ENCODE measurements around the gene TRABD2B. TPM values are rescaled to one million over a fixed set of nuclear protein-coding genes. Genes with fewer than 3 reads are reported as not detected.

TRABD2B gene
- polyA plus RNA-seq, 2 donors = 0.24 to 0.34 TPM

GRCh38 chr1:47870946-47871676, 126.1 kb downstream of the TRABD2B start:
- 82 to 85% methylated on average over 8 of the region's 8 CpGs for WGBS, 2 donors
- Histone ChIP-seq H3K27me3 (ENCODE audit: control insufficient read depth in 1 of 2, insufficient read depth in 2 of 2, low read length in 2 of 2) (no peaks in the 10 kb centered on the region), H3K36me3 (ENCODE audit: control insufficient read depth in 2 of 2, insufficient read depth in 2 of 2, low read length in 1 of 2) (no peaks in the 10 kb centered on the region), H3K4me1 (ENCODE audit: control insufficient read depth in 2 of 2, insufficient read depth in 2 of 2, low read length in 1 of 2) (peaks cover 0 to 2% of the 10 kb centered on the region in 2 donors), H3K27ac (ENCODE audit: low read depth in 2 of 2, low read length in 1 of 2) (no peak overlapping the region), H3K9me3 (ENCODE audit: control insufficient read depth in 2 of 2, insufficient read depth in 1 of 2, low read depth in 1 of 2, low read length in 1 of 2) (no peaks in the 10 kb centered on the region), H3K4me3 (ENCODE audit: low read depth in 1 of 2, low read length in 2 of 2) (no peak overlapping the region)

DNA sequence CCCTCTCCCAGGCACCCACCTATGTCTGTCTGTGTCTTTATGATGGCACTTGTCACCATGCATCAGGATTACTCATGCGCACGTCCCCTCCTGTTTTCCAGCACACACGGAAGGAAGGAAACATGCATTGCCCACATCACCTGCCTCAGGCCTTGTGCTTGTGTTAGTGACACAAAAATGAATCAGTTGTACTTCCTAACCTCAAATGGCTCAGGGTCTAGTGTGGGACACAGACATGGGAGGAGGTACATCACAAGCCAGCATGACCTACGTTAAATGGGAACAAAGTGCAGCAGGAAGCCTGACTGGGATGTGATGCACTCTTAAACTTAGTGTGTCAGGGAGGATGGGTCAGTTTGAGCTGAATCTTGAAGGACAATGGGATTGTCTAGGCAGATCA, 126.7 kb downstream of the TRABD2B start:
- Histone ChIP-seq H3K9me3 (ENCODE audit: control insufficient read depth in 2 of 2, insufficient read depth in 1 of 2, low read depth in 1 of 2, low read length in 1 of 2) (no peaks in the 10 kb centered on the region), H3K27me3 (ENCODE audit: control insufficient read depth in 1 of 2, insufficient read depth in 2 of 2, low read length in 2 of 2) (no peaks in the 10 kb centered on the region), H3K4me3 (ENCODE audit: low read depth in 1 of 2, low read length in 2 of 2) (no peak overlapping the region), H3K4me1 (ENCODE audit: control insufficient read depth in 2 of 2, insufficient read depth in 2 of 2, low read length in 1 of 2) (peaks cover 0 to 2% of the 10 kb centered on the region in 2 donors), H3K27ac (ENCODE audit: low read depth in 2 of 2, low read length in 1 of 2) (no peak overlapping the region), H3K36me3 (ENCODE audit: control insufficient read depth in 2 of 2, insufficient read depth in 2 of 2, low read length in 1 of 2) (no peaks in the 10 kb centered on the region)
- WGBS, 2 donors = 89 to 90% methylated on average over 4 of the region's 4 CpGs

- WGBS, 2 donors = 82 to 95% methylated on average over 5 of the region's 5 CpGs
- no peak overlapping the region for H3K27ac ChIP-seq (ENCODE audit: low read depth in 2 of 2, low read length in 1 of 2)
- no peak overlapping the region for H3K4me3 ChIP-seq (ENCODE audit: low read depth in 1 of 2, low read length in 2 of 2)
- no peaks in the 10 kb centered on the region for H3K27me3 ChIP-seq (ENCODE audit: control insufficient read depth in 1 of 2, insufficient read depth in 2 of 2, low read length in 2 of 2)
- H3K36me3 ChIP-seq (ENCODE audit: control insufficient read depth in 2 of 2, insufficient read depth in 2 of 2, low read length in 1 of 2) = no peaks in the 10 kb centered on the region
- no peaks in the 10 kb centered on the region for H3K4me1 ChIP-seq (ENCODE audit: control insufficient read depth in 2 of 2, insufficient read depth in 2 of 2, low read length in 1 of 2)
- H3K9me3 ChIP-seq (ENCODE audit: control insufficient read depth in 2 of 2, insufficient read depth in 1 of 2, low read depth in 1 of 2, low read length in 1 of 2) = no peaks in the 10 kb centered on the region
Measured at GRCh38 chr1:47868348-47868676, 128.9 kb downstream of the TRABD2B start.

GRCh38 chr1:47867438-47868347, 129.5 kb downstream of the TRABD2B start:
- Histone ChIP-seq H3K36me3 (ENCODE audit: control insufficient read depth in 2 of 2, insufficient read depth in 2 of 2, low read length in 1 of 2) (no peaks in the 10 kb centered on the region), H3K9me3 (ENCODE audit: control insufficient read depth in 2 of 2, insufficient read depth in 1 of 2, low read depth in 1 of 2, low read length in 1 of 2) (no peaks in the 10 kb centered on the region), H3K4me3 (ENCODE audit: low read depth in 1 of 2, low read length in 2 of 2) (no peak overlapping the region), H3K4me1 (ENCODE audit: control insufficient read depth in 2 of 2, insufficient read depth in 2 of 2, low read length in 1 of 2) (no peaks in the 10 kb centered on the region), H3K27me3 (ENCODE audit: control insufficient read depth in 1 of 2, insufficient read depth in 2 of 2, low read length in 2 of 2) (no peaks in the 10 kb centered on the region), H3K27ac (ENCODE audit: low read depth in 2 of 2, low read length in 1 of 2) (no peak overlapping the region)
- 63 to 66% methylated on average over 8 of the region's 8 CpGs for WGBS, 2 donors

DNA sequence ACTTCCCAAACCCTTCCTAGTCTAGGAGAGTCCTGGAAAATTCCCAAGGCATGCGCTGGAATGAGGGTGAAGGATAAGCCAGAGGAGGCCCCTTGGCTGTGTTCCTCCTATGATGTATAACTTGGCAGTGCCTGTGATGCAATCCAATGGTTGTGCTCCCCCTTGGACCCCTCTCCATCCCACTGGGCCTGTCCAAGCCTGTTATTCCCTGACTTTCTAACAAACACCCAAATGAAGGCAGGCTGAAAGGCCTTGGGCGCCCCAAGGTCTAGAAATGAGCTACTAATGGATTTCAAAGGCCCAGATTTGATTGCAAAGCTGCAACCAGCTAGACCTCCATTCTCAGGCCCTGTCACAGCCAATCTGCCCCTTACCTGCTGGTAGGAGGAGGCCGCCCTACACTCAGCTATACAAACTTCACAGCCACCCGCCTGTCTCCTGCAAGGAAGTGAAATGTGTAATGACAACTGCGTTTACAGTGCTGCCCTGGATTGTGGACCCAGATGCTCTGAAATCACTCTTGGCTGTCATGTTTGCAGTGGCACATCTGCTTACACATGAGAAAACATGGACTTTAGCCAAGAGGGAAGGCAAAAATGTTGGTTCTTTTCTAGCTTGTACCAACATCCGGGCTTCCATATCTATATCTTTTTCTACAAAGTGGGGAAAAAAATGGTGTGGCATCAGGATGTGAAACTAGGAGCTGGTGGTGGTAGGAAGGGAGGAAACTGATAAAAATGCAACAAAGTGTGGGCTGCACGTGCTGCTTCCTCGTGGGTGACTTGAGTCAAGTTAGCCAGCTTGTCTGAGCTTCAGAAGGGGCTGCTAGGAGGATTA, 130.4 kb downstream of the TRABD2B start:
- Histone ChIP-seq H3K4me3 (ENCODE audit: low read depth in 1 of 2, low read length in 2 of 2) (no peak overlapping the region), H3K36me3 (ENCODE audit: control insufficient read depth in 2 of 2, insufficient read depth in 2 of 2, low read length in 1 of 2) (no peaks in the 10 kb centered on the region), H3K27ac (ENCODE audit: low read depth in 2 of 2, low read length in 1 of 2) (no peak overlapping the region), H3K9me3 (ENCODE audit: control insufficient read depth in 2 of 2, insufficient read depth in 1 of 2, low read depth in 1 of 2, low read length in 1 of 2) (no peaks in the 10 kb centered on the region), H3K27me3 (ENCODE audit: control insufficient read depth in 1 of 2, insufficient read depth in 2 of 2, low read length in 2 of 2) (no peaks in the 10 kb centered on the region), H3K4me1 (ENCODE audit: control insufficient read depth in 2 of 2, insufficient read depth in 2 of 2, low read length in 1 of 2) (no peaks in the 10 kb centered on the region)
- 68 to 73% methylated on average over 8 of the region's 8 CpGs for WGBS, 2 donors

- H3K9me3 ChIP-seq (ENCODE audit: control insufficient read depth in 2 of 2, insufficient read depth in 1 of 2, low read depth in 1 of 2, low read length in 1 of 2) = no peaks in the 10 kb centered on the region
- H3K27ac ChIP-seq (ENCODE audit: low read depth in 2 of 2, low read length in 1 of 2) = no peak overlapping the region
- H3K4me1 ChIP-seq (ENCODE audit: control insufficient read depth in 2 of 2, insufficient read depth in 2 of 2, low read length in 1 of 2) = no peaks in the 10 kb centered on the region
- H3K36me3 ChIP-seq (ENCODE audit: control insufficient read depth in 2 of 2, insufficient read depth in 2 of 2, low read length in 1 of 2) = no peaks in the 10 kb centered on the region
- 78 to 81% methylated on average over 6 of the region's 6 CpGs for WGBS, 2 donors
- no peak overlapping the region for H3K4me3 ChIP-seq (ENCODE audit: low read depth in 1 of 2, low read length in 2 of 2)
- no peaks in the 10 kb centered on the region for H3K27me3 ChIP-seq (ENCODE audit: control insufficient read depth in 1 of 2, insufficient read depth in 2 of 2, low read length in 2 of 2)
Measured at GRCh38 chr1:47865881-47866535, 131.2 kb downstream of the TRABD2B start.

GRCh38 chr1:47859092-47859743, 138.0 kb downstream of the TRABD2B start:
- no peaks in the 10 kb centered on the region for H3K27me3 ChIP-seq (ENCODE audit: control insufficient read depth in 1 of 2, insufficient read depth in 2 of 2, low read length in 2 of 2)
- no peak overlapping the region for H3K27ac ChIP-seq (ENCODE audit: low read depth in 2 of 2, low read length in 1 of 2)
- H3K9me3 ChIP-seq (ENCODE audit: control insufficient read depth in 2 of 2, insufficient read depth in 1 of 2, low read depth in 1 of 2, low read length in 1 of 2) = no peaks in the 10 kb centered on the region
- H3K36me3 ChIP-seq (ENCODE audit: control insufficient read depth in 2 of 2, insufficient read depth in 2 of 2, low read length in 1 of 2) = no peaks in the 10 kb centered on the region
- 29 to 37% methylated on average over 3 of the region's 3 CpGs for WGBS, 2 donors
- H3K4me1 ChIP-seq (ENCODE audit: control insufficient read depth in 2 of 2, insufficient read depth in 2 of 2, low read length in 1 of 2) = no peaks in the 10 kb centered on the region
- H3K4me3 ChIP-seq (ENCODE audit: low read depth in 1 of 2, low read length in 2 of 2) = no peak overlapping the region

DNA sequence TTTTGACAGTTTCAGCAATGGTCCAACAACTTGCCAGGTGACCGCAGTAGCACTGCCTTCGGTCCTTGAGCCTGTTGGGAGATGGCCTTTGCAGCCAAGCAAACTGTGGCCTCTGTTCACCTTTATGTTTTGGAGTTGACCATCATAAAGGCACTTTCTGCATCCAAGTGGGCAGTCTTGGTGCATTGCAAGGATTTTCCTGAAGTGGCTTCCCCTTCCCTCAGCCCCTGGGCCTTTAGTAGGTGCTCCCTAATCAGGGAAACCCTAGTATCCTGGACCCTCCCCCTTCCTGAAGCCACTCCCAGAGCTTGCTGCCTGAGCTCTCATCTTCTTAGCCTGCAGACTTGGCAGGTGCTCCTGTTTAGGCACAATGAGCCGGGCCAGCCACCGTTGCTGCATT, 140.2 kb downstream of the TRABD2B start:
- no peaks in the 10 kb centered on the region for H3K36me3 ChIP-seq (ENCODE audit: control insufficient read depth in 2 of 2, insufficient read depth in 2 of 2, low read length in 1 of 2)
- no peaks in the 10 kb centered on the region for H3K4me1 ChIP-seq (ENCODE audit: control insufficient read depth in 2 of 2, insufficient read depth in 2 of 2, low read length in 1 of 2)
- no peak overlapping the region for H3K4me3 ChIP-seq (ENCODE audit: low read depth in 1 of 2, low read length in 2 of 2)
- WGBS, 2 donors = 91 to 94% methylated on average over 4 of the region's 4 CpGs
- H3K27ac ChIP-seq (ENCODE audit: low read depth in 2 of 2, low read length in 1 of 2) = no peak overlapping the region
- H3K27me3 ChIP-seq (ENCODE audit: control insufficient read depth in 1 of 2, insufficient read depth in 2 of 2, low read length in 2 of 2) = no peaks in the 10 kb centered on the region
- no peaks in the 10 kb centered on the region for H3K9me3 ChIP-seq (ENCODE audit: control insufficient read depth in 2 of 2, insufficient read depth in 1 of 2, low read depth in 1 of 2, low read length in 1 of 2)

DNA sequence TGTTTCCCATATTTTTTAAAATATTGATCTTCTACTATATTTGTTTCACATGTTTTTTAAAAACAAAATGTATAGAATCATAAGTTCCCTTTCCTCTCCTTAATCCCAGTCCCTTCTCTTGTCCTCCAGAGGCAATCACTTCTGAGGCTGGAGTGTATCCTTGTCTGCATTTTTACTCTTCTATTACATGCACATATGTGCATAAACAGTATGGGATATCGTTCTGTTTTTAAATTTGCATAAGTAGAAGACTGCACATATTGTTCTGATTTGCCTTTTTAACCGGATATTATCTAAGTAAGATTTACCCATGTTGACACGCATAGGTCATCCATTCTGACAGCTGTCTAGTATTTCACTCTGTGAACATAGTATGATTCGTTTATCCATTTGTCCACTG, 142.0 kb downstream of the TRABD2B start:
- Histone ChIP-seq H3K27ac (ENCODE audit: low read depth in 2 of 2, low read length in 1 of 2) (no peak overlapping the region), H3K4me3 (ENCODE audit: low read depth in 1 of 2, low read length in 2 of 2) (no peak overlapping the region), H3K4me1 (ENCODE audit: control insufficient read depth in 2 of 2, insufficient read depth in 2 of 2, low read length in 1 of 2) (no peaks in the 10 kb centered on the region), H3K27me3 (ENCODE audit: control insufficient read depth in 1 of 2, insufficient read depth in 2 of 2, low read length in 2 of 2) (no peaks in the 10 kb centered on the region), H3K9me3 (ENCODE audit: control insufficient read depth in 2 of 2, insufficient read depth in 1 of 2, low read depth in 1 of 2, low read length in 1 of 2) (no peaks in the 10 kb centered on the region), H3K36me3 (ENCODE audit: control insufficient read depth in 2 of 2, insufficient read depth in 2 of 2, low read length in 1 of 2) (no peaks in the 10 kb centered on the region)
- 74 to 78% methylated on average over 4 of the region's 4 CpGs for WGBS, 2 donors
